ENCODE measurements around the gene WWOX. TPM values are rescaled to one million over a fixed set of nuclear protein-coding genes. Genes with fewer than 3 reads are reported as not detected.

Gene WWOX
- polyA plus RNA-seq, 3 donors = 36.2 to 37.9 (median 36.7) TPM

DNA sequence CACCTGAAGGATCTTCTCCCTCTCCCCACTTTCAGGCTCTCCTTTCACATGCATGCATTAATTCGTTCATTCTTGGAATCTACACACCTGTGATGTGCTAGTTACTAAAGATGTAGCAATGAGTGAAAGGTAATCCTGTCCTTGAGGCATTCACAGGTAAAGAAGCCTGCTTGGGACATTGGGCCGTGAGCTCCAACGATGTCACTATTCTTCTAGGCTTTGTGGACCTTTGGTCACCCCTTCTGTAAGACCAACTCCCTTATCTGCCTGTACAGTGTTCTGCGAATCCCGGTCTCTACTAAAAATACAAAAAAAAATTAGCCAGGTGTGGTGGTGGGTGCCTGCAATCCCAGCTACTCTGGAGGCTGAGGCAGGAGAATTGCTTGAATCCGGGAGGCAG lies 892.5 kb downstream of the WWOX start:
- no peak for DNase-seq (ENCODE audit: extremely low read depth in 1 of 11, low read depth in 9 of 11, low spot score in 4 of 11)

DNA sequence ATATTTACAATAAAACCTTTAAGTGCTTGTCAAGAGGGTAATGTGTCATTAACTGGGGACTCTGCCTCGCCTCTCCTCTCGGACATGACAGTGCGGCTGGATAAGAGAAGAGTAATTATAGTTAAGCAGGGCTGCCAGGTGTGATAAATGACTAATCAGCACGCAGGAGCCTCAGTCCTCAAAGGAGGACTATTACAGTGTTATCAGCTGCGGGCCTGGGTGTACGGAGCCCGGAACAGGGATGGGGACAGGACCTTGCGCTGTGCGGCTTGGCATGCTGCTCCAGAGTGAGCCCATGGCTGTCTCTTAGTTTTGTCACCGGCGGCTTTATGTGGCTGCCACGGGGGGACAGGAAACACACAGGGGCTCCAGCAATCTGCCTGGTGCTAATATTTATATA lies 893.9 kb downstream of the WWOX start:
- DNase-seq (ENCODE audit: extremely low read depth in 1 of 11, low read depth in 9 of 11, low spot score in 4 of 11) = no peak

DNA sequence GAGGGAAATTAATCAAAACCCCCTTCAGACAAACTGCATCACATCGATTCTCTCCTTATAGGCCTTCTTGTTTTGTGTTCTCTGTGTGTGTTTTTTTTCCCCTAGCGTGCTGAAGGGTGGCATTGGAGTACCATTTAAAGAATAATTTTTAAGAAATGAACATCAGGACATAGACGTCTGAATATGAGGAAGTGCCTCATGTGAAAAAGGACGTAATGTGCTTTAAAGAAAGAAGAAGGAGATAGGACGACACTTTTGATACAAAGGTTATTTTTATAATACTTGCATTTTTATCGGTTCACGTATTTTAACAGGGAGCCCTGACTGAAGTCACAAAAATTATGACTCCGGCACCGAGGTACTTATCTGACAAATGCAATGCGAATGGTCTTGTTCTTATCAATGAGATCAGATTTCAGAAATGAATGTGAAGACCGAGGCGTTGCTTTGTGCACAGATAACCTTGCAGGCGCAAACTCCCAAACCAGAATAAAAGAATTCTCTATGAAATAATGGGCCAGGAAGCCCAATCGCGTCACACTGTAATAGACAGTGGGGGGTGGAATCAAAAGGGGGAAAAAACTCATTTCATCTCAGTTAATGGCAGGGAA lies 894.8 kb downstream of the WWOX start:
- DNase-seq (ENCODE audit: extremely low read depth in 1 of 11, low read depth in 9 of 11, low spot score in 4 of 11) = no peak

DNA sequence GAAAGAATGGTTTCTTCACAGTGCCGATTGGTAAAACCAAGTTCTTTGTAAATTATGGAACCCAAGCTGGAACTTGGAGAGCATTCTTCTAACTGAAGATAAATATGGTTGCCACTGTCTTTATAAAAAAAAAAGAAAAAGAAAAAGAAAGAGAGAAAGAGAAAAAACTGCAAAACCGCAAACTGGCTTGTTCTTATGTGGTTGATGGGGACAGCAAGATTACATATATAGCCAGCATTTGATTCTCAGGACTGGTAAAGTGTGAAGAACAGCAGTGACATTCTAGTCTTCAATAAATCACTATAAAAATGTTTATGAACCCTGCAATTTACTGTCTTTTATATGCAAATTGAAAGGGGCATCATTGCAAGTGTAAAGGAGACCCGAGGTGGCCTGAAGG lies 896.0 kb downstream of the WWOX start:
- DNase-seq (ENCODE audit: extremely low read depth in 1 of 11, low read depth in 9 of 11, low spot score in 4 of 11) = no peak

DNA sequence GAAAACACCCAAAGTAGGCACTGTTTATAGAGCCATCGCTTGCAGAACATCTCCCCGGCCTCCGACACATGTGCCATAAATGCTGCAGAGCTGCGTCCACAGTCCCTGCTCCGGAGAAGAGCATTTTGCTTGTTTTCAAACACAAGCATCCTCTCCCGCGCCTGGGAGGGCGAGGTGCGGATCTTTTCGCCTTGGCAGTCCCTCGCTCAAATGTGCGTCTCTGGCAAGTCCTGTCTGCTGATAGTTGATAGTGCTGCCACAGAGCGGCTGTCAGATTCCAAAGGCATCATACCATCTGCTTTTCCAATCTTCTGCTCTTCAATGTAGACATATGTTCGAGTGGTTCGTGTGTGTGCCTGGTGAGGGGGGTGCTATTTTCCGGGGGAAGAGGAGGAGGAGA lies 897.3 kb downstream of the WWOX start:
- no peak for DNase-seq (ENCODE audit: extremely low read depth in 1 of 11, low read depth in 9 of 11, low spot score in 4 of 11)

DNA sequence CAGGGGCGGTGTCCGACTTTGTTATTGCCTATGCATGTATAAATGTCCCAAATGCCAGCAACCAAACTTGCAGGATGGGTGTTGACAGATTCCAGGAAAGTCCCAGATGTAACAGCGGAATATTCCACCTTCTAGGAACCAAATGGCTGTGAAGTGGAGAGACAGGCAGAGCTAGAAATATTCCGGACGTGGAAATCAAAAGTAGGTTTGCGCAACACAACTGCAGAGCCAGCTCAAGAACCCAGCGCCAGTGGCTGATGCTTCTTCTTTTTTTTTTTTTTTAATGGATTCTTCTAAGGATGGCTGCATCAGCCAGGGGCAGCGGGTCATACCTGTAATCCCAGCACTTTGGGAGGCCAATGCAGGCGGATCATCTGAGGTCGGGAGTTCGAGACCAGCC lies 899.4 kb downstream of the WWOX start:
- DNase-seq (ENCODE audit: extremely low read depth in 1 of 11, low read depth in 9 of 11, low spot score in 4 of 11) = no peak

DNA sequence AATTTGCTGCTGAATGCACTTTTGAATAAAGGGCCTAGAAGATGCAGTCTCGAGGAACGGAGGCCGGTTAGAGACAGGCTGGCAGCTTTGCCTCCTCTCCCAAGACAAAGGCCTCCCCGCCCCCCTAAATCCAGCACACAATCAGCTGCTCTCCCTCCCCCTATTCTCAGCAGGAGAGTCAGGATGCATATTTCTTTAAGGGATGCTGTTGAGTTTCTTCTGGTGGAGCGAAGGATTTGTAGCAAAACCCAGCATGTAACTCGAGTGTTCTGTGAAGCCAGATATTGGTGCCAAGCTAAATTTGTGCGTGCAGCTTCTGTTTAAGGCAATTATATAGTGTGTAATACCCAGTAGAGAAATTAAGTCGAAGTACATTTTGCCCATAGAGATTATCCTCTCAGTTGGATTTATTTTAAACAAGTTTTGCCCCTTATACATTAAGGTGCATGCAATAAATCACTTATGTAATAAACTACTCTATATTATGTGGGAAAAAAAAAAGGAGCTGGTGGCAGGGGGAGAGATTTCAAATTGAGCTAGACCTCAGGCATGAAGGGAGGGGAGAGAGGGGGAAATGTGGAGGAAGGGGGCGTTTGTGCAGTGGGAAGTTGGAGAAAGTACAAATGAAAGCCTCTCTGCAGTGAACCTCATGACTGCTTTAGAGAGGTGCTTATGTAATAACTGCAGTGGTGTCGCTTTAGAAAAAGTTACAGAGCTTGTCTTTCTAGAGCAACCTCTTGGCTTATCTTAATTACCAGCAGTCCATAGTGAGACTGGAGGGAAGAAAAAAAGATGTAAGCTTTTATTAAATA lies 901.9 kb downstream of the WWOX start:
- no peak for DNase-seq (ENCODE audit: extremely low read depth in 1 of 11, low read depth in 9 of 11, low spot score in 4 of 11)

DNA sequence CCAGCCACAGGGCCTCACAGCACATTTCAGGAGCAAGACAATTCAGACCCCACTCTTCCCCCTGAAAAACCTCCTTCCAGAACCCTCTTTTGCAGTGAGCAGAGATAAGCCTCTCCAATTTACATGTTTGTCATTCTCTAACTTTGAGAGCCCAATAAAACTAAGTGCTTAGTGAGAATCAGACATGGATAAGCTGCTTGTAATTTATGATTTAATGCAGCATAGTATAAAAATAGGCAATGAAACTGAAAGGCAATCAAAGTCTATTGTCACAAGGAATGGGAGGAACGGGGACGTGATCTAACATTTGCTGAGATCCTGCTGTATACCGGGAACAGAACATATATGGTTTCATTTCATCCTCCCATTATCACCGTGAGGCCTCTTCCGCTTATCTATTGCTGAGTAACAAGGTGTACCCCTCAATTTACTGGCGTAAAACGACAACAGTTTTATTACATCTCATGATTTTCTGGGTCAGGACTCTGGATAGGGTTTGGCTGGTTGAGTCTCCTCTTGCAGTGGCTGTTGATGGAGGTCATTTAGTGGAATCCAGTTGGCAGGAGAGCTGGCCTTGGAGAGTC lies 903.7 kb downstream of the WWOX start:
- no peak for DNase-seq (ENCODE audit: extremely low read depth in 1 of 11, low read depth in 9 of 11, low spot score in 4 of 11)

DNA sequence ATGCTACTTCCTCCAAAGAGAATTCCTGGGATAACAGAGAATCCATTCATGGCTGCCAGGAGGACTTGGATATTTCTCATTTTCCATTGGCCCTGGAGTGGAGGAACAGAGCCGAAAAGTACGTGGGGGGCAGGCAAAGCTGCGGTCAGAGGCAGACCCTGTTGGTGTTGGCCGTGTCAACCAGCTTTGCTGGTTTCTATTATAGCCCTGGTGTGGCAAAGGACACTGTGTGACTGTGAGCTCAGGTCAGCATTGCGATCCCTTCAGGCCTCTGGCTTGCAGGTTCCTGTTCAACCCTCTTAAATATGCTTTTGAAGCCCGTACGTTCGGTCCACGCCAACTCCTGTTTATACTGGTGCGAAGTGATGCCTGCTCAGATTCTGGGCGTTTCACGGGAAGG lies 904.9 kb downstream of the WWOX start:
- DNase-seq (ENCODE audit: extremely low read depth in 1 of 11, low read depth in 9 of 11, low spot score in 4 of 11) = no peak

DNA sequence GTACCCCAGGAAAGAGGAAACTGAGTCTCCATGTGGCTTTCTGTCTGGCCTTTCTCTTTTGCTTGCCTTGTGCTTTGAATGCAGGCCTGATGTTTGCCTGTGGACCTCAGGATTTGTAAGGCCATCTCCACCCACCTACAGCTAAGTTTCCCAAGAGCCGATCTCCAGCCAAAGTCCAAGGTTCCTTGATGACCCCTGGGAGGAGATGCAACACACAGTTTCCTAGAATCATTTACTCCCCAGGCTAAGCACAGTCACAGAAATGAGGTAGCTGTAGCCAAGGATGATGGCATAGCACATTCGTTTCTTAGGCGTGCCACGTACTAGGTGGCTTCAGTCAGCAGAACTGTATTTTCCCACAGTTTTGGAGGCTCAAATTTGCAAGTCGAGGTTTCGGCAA lies 905.6 kb downstream of the WWOX start:
- no peak for DNase-seq (ENCODE audit: extremely low read depth in 1 of 11, low read depth in 9 of 11, low spot score in 4 of 11)

DNA sequence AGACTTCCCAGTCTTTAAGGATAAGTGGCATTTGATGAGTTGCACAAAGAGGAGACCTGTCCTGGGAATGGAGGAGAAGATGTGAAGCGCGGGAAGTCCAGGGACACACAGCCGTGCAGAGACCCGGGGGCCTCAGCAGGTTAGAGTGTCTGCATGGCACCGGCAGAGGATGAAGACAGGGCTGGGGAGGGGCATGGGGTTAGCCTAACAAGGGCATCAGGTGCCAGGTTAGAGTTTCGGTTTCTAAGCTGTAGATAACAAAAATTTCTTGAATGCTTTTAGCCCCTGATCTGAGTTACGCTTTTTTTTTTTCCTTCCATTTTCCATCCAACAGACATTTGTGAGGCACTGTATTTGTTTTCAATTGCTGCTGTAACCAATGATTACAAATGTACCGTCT lies 906.8 kb downstream of the WWOX start:
- DNase-seq (ENCODE audit: extremely low read depth in 1 of 11, low read depth in 9 of 11, low spot score in 4 of 11) = no peak

DNA sequence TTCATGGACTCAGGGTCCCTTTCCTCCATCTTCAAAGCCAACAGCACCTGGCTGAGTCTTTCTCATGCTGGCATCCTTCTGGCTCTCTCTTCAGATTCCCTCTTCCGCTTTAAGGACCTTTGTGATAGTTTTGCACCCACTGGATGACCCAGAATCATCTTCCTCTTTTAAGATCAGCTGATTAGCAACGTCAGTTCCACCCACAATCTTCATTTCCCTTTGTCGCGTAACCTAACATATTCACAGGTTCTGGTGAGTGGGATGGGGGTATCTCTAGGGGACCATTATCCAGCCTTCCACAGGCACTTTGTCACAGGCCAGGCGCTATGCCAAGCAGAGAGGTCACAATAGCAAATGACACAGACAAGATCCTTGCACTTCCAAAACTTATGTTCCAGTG lies 907.3 kb downstream of the WWOX start:
- no peak for DNase-seq (ENCODE audit: extremely low read depth in 1 of 11, low read depth in 9 of 11, low spot score in 4 of 11)

DNA sequence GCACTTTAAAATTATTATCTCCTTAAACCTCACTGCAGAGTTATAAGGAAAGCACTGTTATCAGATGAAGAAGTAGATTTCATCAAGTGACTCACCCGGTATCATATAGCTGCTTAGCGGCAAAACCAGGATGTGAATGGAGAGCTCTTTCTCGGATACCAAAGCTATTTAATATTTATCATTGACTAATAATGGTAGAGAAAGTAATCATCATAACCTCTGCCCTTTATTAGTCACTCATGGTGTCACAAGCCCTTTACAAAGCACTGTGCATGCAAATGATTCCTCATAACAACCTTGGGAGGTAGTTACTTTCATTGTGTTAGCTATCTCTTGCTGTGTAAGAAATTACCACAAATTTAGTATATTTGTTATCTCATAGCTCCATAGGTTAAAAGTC lies 908.2 kb downstream of the WWOX start:
- DNase-seq (ENCODE audit: extremely low read depth in 1 of 11, low read depth in 9 of 11, low spot score in 4 of 11) = no peak

DNA sequence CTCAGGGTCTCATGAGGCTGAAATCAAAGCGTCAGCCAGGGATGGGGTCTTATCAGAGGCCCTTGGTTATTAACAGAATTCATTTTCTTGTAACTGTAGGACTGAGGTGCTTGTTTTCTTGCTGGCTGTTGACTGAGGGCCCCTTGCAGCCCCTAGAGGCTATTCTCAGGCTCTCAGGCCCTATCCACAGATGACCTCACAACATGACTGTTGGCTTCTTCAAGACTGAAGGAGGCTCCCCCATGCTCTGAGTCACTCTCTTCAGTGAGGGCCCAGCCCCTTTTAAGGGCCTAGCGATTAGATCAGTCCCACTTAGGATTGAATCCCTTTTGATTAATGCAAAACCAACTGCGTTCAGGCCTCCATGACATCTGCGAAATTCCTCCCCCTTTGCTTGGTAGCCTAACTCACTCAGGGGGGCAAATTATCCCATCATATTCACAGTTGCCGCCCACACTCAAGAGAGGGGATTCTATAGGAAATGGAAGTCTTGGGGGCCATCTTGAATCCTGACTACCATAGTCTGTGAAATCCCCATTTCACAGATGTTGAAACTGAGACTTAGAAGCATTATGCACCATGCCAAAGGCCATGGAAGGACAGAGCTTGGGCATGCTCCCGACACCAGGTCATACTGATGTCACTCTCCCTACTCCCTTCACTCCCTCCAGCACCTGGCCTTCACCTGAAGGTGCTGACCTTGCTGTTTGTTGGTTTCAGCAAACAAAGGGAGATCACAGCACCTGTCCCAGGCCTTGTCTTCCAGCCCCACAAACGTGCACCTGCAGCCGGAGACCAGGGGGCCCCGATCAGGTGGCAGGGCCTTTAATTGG lies 908.8 kb downstream of the WWOX start:
- no peak for DNase-seq (ENCODE audit: extremely low read depth in 1 of 11, low read depth in 9 of 11, low spot score in 4 of 11)

DNA sequence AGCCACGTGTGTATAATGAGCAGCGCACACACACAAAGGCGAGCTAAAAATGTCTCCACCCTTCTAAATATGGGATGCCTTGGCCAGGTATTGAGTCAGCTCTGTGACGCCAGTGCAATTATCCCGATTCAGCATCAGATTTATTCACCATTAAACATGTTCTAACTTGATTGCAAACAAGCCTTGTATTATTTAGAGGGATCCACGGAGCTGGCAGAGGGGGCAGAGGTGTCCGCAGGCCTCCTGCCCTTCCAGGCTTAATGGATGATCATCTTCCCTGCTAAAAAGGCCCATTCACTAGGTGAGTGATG lies 909.4 kb downstream of the WWOX start:
- no peak for DNase-seq (ENCODE audit: extremely low read depth in 1 of 11, low read depth in 9 of 11, low spot score in 4 of 11)

DNA sequence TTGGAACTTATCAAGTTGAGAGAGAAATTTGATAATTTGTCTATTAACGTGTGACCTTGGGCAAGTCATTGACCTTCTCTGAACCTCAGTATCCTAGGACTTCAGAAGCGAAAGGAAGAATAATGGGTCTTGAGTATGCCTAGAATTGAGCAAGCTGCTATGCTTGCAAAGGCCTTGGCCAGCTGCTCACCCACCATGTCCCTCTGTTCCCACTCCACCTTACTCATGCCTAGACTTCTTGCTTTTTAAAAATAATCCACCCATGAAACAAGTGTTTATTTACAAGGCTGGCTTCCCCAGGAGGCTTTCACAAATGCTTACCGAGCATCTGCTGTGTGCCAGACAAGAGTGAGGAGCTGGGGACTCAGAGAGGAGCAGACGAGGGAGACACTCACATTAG lies 910.4 kb downstream of the WWOX start:
- no peak for DNase-seq (ENCODE audit: extremely low read depth in 1 of 11, low read depth in 9 of 11, low spot score in 4 of 11)

DNA sequence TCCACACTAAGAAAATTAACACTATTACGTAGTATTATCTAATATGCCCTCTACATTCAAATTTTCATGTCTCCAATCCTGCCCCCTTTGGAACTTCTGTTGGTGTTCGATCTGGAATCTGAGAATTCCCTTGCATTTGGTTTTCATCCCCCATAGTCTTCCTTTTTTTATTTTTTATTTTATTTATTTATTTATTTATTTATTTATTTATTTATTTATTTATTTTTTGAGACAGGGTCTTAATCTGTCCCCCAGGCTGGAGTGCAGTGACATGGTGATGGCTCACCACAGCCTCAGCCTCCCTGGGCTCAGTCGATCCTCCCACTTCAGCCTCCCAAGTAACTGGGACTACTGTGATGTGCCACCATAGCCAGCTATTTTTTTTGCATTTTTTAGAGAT lies 911.8 kb downstream of the WWOX start:
- DNase-seq (ENCODE audit: extremely low read depth in 1 of 11, low read depth in 9 of 11, low spot score in 4 of 11) = no peak

DNA sequence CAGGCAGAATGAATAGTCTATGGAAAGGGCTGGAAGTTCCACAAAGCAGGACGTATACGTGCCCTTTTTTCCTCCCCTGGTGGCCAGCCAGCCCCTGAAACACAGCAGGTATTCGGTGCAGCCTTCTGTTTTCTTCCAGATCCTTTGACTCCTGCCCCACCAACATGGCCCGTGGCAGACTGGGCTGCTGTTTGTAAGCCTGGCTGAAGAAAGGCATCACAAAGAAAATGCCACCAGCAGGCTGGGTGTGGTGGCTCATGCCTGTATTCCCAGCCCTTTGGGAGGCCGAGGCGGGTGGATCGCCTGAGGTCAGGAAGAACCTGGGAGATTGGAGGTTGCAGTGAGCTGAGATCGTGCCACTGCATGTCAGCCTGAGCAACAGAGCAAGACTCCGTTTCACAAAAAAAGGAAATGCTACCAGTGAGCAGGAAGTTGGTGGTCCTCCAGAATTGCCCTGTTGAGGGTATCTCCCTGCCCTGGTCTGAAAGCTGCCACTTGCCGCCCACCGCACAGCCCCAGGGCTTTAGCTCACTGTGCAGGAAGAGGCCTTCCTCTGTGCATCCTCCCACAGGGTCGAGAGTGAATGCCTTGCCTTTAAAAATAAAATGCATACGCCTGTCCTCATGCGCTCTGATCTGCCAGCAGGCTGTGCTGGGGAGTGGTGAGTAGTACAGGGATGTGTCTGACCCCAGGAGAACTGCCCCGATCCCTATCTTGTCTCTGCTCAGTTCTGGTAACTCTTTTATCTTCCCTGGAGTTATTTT lies 913.4 kb downstream of the WWOX start:
- DNase-seq (ENCODE audit: extremely low read depth in 1 of 11, low read depth in 9 of 11, low spot score in 4 of 11) = no peak

DNA sequence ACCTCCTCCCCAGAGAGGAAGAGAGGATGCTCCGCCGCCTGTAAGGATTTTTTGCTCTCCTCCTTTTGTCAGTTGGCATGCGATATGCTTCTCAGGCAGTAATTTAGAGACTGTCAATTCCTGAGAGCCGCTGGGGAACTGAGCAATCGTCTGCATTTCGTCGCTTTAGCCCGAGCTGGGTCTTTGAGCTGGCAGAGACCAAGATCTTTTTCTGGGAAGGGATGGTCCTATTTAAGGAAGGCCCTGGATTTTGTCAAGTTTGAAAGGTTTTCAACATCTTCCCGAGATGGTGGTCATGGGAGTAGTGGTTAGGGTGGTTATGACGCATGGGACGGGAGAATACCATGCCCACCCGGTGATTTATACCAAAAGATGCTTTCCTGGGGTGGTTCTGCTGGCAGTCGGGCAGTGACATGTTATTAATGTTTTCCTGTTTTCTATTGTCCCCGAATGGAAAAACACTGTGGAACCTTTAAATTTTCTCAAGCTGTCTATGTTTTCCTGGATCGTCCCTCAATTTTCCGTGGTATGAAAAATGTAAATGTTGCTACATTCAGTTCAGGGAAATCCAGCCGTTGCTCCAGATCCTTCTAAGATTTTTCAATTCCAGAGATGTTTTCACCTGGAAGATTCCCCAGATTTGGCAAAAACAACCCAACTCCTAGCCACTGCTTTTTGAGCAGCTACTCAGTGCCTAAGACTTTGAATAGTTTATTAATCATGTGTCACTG lies 914.6 kb downstream of the WWOX start:
- no peak for DNase-seq (ENCODE audit: extremely low read depth in 1 of 11, low read depth in 9 of 11, low spot score in 4 of 11)
